Body of pancreas (tissue), 4 donors: ENCODE measurements around the gene MIEF2. TPM values are rescaled to one million over a fixed set of nuclear protein-coding genes. Genes with fewer than 3 reads are reported as not detected.

Experiments used
- ATAC-seq: fragments of 150-250 bp; one replicate; pipeline ENCODE4 v1.9.1; 2016
- DNase-seq, 4 donors: peaks; one replicate each; pipeline ENCODE4 v3.0.0-alpha.2; 2019
- H3K27ac ChIP-seq, 4 donors: fragments of 200-600 bp; sonication (generic); 1 replicate in 3 of 4; 2 replicates in 1 of 4; pipeline versions ENCODE4 v1.5.1 to v1.6.1; 2016 to 2019; ENCODE audit warnings: mild to moderate bottlenecking in 1 of 4, mixed read lengths in 1 of 4, moderate library complexity in 1 of 4
- H3K27me3 ChIP-seq, 2 donors: fragments of 200-600 bp; sonication (generic); one replicate each; pipeline ENCODE4 v1.6.0; 2016; ENCODE audit warnings: mild to moderate bottlenecking in 1 of 2
- H3K36me3 ChIP-seq, 2 donors: fragments of 200-600 bp; sonication (generic); replicated peaks in 1 of 2; 2 replicates each; pipeline ENCODE4 v1.5.1; 2016; ENCODE audit warnings: low read depth in 2 of 2; ENCODE audit not compliant: insufficient read depth in 1 of 2
- H3K4me1 ChIP-seq: fragments of 200-600 bp; sonication (generic); one replicate; pipeline ENCODE4 v1.6.0; 2016
- H3K4me3 ChIP-seq, 2 donors: fragments of 200-600 bp; sonication (generic); 1 replicate in 1 of 2; 2 replicates in 1 of 2; pipeline ENCODE4 v1.5.1; 2016 to 2019
- H3K9me3 ChIP-seq, 3 donors: fragments of 200-600 bp; sonication (generic); 1 replicate in 2 of 3; 2 replicates in 1 of 3; pipeline ENCODE4 v1.5.1; 2016
- CTCF ChIP-seq, 7 experiments: fragments of 450-650 bp in 4 of 7; fragments of 200-600 bp in 3 of 7; sonication (generic) in 3 of 7; IDR thresholded peaks; one replicate each; pipeline ENCODE4 v1.5.1; 2016 to 2019; ENCODE audit warnings: antibody characterized with exemption in 7 of 7
- POLR2A ChIP-seq, 3 donors: fragments of 450-650 bp; IDR thresholded peaks; one replicate each; pipeline ENCODE4 v1.6.1; 2016; ENCODE audit warnings: antibody characterized with exemption in 3 of 3, mild to moderate bottlenecking in 2 of 3
- WGBS, 2 donors: methylation state at CpG; one replicate each; pipeline ENCODE4 v1.1.5; 2017; 5-methylcytosine and 5-hydroxymethylcytosine counted together
- intact Hi-C: fragments of 100-400 bp; cut with DNase I; formaldehyde crosslinking; loops from one replicate; pipeline ENCODE4 v1.15.1; 2023
- total RNA-seq, 2 donors: library from RNA; depleted of rRNA; stranded (reverse); fragments of >200 nt; gene quantifications; one replicate each; pipeline ENCODE4 v1.1.0, GENCODE V29; 2016

MIEF2 gene
- total RNA-seq, 2 donors from 2014 or later, result 16.2 to 21.8 TPM

- Histone ChIP-seq H3K27ac (no peak overlapping the region), H3K4me1 (peaks cover 15% of the 10 kb centered on the region), H3K9me3 (no peaks in the 10 kb centered on the region), H3K36me3 (peaks cover 14 to 37% of the 10 kb centered on the region in 2 donors), H3K27me3 (no peaks in the 10 kb centered on the region), H3K4me3 (no peak overlapping the region)
- DNase-seq, result no peak
- TF ChIP-seq CTCF (IDR thresholded peaks at IDR 0.05), result no peak
- TF ChIP-seq POLR2A (IDR thresholded peaks at IDR 0.05), result no peak
- intact Hi-C loops, result no loop called here
- ATAC-seq, result no peak
- WGBS, 2 donors, result 76 to 82% methylated on average over 5 to 15 of the region's 15 CpGs
Measured at GRCh38 chr17:18251204-18251603, 9.3 kb upstream of the MIEF2 start.

- DNase-seq, result no peak
- intact Hi-C loops, result no loop called here
- no peaks in the 10 kb centered on the region for H3K27me3 ChIP-seq
- 76% methylated on average over 5 of the region's 5 CpGs; no CpG with 5 or more reads in 1 of the 2 donors for WGBS, 2 donors
- no peaks in the 10 kb centered on the region for H3K9me3 ChIP-seq
- no peak overlapping the region for H3K4me3 ChIP-seq
- TF ChIP-seq POLR2A (IDR thresholded peaks at IDR 0.05) (no peak), CTCF (IDR thresholded peaks at IDR 0.05) (no peak)
- H3K27ac ChIP-seq, result no peak overlapping the region
- ATAC-seq, result no peak
- peaks cover 14 to 37% of the 10 kb centered on the region in 2 donors for H3K36me3 ChIP-seq
- H3K4me1 ChIP-seq, result peaks cover 24% of the 10 kb centered on the region
Measured at GRCh38 chr17:18252160-18252559, 8.3 kb upstream of the MIEF2 start.

GRCh38 chr17:18253187-18253884, 7.1 kb upstream of the MIEF2 start:
- 81 to 82% methylated on average over 10 to 16 of the region's 16 CpGs for WGBS, 2 donors
- ATAC-seq, result no peak
- intact Hi-C loops, result no loop called here
- no peak for DNase-seq
- H3K36me3 ChIP-seq, result peaks cover 14 to 37% of the 10 kb centered on the region in 2 donors
- TF ChIP-seq POLR2A (IDR thresholded peaks at IDR 0.05) (no peak), CTCF (IDR thresholded peaks at IDR 0.05) (no peak)
- no peak overlapping the region for H3K4me3 ChIP-seq
- H3K4me1 ChIP-seq, result peaks cover 29% of the 10 kb centered on the region
- H3K27me3 ChIP-seq, result no peaks in the 10 kb centered on the region
- no peak overlapping the region for H3K27ac ChIP-seq
- H3K9me3 ChIP-seq, result no peaks in the 10 kb centered on the region

- Histone ChIP-seq H3K27me3 (no peaks in the 10 kb centered on the region), H3K9me3 (no peaks in the 10 kb centered on the region), H3K4me1 (peaks cover 33% of the 10 kb centered on the region), H3K4me3 (no peak overlapping the region), H3K27ac (no peak overlapping the region), H3K36me3 (peaks cover 14 to 34% of the 10 kb centered on the region in 2 donors)
- DNase-seq, result no peak
- intact Hi-C loops, result no loop called here
- no peak for TF ChIP-seq CTCF (IDR thresholded peaks at IDR 0.05)
- ATAC-seq, result no peak
- 87 to 89% methylated on average over 16 to 27 of the region's 27 CpGs for WGBS, 2 donors
Measured at GRCh38 chr17:18253947-18254821, 6.3 kb upstream of the MIEF2 start.
